NCI-H748 (cell line): ENCODE results near the gene STPG4.

ENCODE experiments used
- DNase-seq: peaks from one replicate; lab custom pipeline; 2025; ENCODE audit not compliant: unreplicated experiment; lab: John Stamatoyannopoulos, UW

STPG4 gene

DNA sequence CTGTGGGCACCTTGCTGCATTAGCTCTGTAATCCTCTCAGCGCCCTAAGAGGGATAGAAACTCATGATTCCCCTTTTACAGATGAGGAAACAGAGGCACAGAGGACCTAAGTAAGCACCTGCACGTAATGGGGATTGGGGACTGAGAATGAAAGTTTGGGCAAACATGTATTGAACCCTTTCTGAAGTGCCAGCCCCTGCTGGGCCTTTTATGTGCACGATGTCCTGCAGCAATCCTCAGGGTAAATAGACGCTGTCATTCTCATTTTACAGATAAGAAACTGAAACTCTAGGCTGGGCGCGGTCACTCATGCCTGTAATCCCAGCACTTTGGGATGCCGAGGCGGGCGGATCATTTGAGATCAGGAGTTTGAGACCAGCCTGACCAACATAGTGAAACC, 117.4 kb downstream of the STPG4 start:
- DNase-seq = peak; percentile 1
